HL-60 (cell line): Measurements from ENCODE around the gene TARM1.
A peak's percentile ranks its signal among the peaks of the same experiment; 100 is the strongest.
"Not testable (repeated sequence)": the region's sequence is repeated elsewhere in the genome, so short reads cannot be mapped to it uniquely, and the experiment has no call there.

ENCODE experiments used
- DNase-seq, 2 experiments: peaks; one replicate each; pipeline ENCODE4 v3.0.0-alpha.2; 2010 to 2020; ENCODE audit warnings: low read depth in 1 of 2, low spot score in 1 of 2
- H3K27ac ChIP-seq: fragments of 250-450 bp; sonication (Bioruptor Pico); replicated peaks from 2 replicates; pipeline ENCODE4 v1.5.1; 2020; ENCODE audit warnings: mild to moderate bottlenecking, moderate library complexity
- H3K27me3 ChIP-seq: fragments of 250-450 bp; sonication (Bioruptor Pico); 2 replicates; pipeline ENCODE4 v1.5.1; 2021; ENCODE audit warnings: mild to moderate bottlenecking, moderate library complexity; ENCODE audit not compliant: insufficient read depth, poor library complexity, severe bottlenecking
- H3K4me3 ChIP-seq: replicated peaks from 2 replicates; pipeline ENCODE4 v1.5.1; 2011; ENCODE audit warnings: mild to moderate bottlenecking, control low read depth, low read length; ENCODE audit not compliant: insufficient read depth
- CTCF ChIP-seq: IDR thresholded peaks from one replicate; pipeline ENCODE4 v1.5.1; 2011; ENCODE audit warnings: low read length, control low read depth, inconsistent platforms; ENCODE audit not compliant: insufficient read depth
- GABPA ChIP-seq: IDR thresholded peaks from 2 replicates; pipeline ENCODE4 v1.6.1; 2012; ENCODE audit warnings: low read depth
- POLR2AphosphoS5 ChIP-seq: IDR thresholded peaks from 2 replicates; pipeline ENCODE4 v1.6.1; 2012; ENCODE audit warnings: low read depth
- SPI1 ChIP-seq: IDR thresholded peaks from 2 replicates; pipeline ENCODE4 v1.6.1; 2012; ENCODE audit warnings: low read depth, mild to moderate bottlenecking, borderline replicate concordance
- TF ChIP-seq, protein P1 (sequence below): IDR thresholded peaks from 2 replicates; pipeline ENCODE4 v1.6.1; 2012; ENCODE audit warnings: low read depth; ENCODE audit not compliant: insufficient replicate concordance

The TARM1 gene

GRCh38 chr19:54102421-54103169, 21.4 kb upstream of the TARM1 start, which contains the start of gene NDUFA3:
TSS of gene NDUFA3 (plus strand) at chr19:54102855. CDS start at chr19:54102879, 24 bp downstream.
- TF ChIP-seq, protein P1, sequence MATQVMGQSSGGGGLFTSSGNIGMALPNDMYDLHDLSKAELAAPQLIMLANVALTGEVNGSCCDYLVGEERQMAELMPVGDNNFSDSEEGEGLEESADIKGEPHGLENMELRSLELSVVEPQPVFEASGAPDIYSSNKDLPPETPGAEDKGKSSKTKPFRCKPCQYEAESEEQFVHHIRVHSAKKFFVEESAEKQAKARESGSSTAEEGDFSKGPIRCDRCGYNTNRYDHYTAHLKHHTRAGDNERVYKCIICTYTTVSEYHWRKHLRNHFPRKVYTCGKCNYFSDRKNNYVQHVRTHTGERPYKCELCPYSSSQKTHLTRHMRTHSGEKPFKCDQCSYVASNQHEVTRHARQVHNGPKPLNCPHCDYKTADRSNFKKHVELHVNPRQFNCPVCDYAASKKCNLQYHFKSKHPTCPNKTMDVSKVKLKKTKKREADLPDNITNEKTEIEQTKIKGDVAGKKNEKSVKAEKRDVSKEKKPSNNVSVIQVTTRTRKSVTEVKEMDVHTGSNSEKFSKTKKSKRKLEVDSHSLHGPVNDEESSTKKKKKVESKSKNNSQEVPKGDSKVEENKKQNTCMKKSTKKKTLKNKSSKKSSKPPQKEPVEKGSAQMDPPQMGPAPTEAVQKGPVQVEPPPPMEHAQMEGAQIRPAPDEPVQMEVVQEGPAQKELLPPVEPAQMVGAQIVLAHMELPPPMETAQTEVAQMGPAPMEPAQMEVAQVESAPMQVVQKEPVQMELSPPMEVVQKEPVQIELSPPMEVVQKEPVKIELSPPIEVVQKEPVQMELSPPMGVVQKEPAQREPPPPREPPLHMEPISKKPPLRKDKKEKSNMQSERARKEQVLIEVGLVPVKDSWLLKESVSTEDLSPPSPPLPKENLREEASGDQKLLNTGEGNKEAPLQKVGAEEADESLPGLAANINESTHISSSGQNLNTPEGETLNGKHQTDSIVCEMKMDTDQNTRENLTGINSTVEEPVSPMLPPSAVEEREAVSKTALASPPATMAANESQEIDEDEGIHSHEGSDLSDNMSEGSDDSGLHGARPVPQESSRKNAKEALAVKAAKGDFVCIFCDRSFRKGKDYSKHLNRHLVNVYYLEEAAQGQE = peak; percentile 65
- TF ChIP-seq POLR2AphosphoS5 = peak; percentile 88
- TF ChIP-seq GABPA = no peak
- H3K27ac ChIP-seq = peak within 1 kb of the TSS; percentile 79
- peak; percentile 98 to 99 for DNase-seq
- H3K4me3 ChIP-seq = peak within 1 kb of the TSS; percentile 97
- H3K27me3 ChIP-seq = no peaks in the 10 kb centered on the region

DNA sequence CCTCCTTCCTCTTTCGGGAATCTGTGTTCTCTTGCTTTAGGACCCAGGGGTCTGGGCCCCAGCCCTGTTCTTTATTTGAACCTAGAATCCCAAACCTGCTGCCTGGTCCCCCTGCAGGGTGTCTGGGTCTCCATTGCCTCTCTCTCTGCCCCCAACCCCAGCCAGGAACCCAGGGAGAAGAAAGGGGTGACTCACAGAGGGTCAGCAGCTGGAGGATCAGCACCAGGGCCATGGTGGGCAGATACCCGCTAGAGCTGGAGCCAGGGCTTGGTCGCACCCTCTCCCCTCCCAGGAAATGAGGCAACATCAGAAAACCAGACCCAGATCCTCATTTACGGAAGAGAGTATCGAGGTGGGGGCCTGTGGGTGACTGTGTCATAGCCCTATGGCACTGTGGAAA, 19.4 kb upstream of the TARM1 start, which contains the start of gene OSCAR:
Gene OSCAR, minus strand, starts transcription at position 243 of the 400 bp plus-strand sequence. Its CDS starts 11 bp downstream, at position 232.
- peak in 1 of 2 experiments; percentile 90 for DNase-seq
- no peaks in the 10 kb centered on the region for H3K27me3 ChIP-seq
- peak within 1 kb of the TSS; percentile 78 for H3K27ac ChIP-seq
- peak; percentile 75; the same call in 1 of the 2 replicates for TF ChIP-seq POLR2AphosphoS5
- TF ChIP-seq CTCF = no peak
- TF ChIP-seq, protein P1 = no peak
- peak; percentile 81; the same call in 1 of the 2 replicates for TF ChIP-seq SPI1
- no peak for TF ChIP-seq GABPA
- peak within 1 kb of the TSS; percentile 49 for H3K4me3 ChIP-seq

DNA sequence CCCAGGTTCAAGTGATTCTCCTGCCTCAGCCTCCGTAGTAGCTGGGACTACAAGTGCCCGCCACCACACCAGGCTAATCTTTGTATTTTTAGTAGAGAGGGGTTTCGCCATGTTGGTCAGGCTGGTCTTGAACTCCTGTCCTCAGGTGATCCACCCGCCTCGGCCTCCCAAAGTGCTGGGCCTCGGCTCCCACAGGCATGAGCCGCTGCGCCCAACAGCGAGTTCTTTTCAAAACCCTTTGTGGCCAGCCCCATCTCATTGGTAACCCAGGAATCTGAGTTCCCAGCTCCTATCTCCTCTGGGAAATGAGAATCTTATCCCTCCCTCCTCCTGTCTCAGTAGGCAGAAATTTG, 18.7 kb upstream of the TARM1 start:
- peak overlapping the region; percentile 78 for H3K27ac ChIP-seq
- DNase-seq, H3K27me3 ChIP-seq: not testable (repeated sequence)
- H3K4me3 ChIP-seq = peak overlapping the region; percentile 49

GRCh38 chr19:54099190-54099902, 18.2 kb upstream of the TARM1 start:
- no peaks in the 10 kb centered on the region for H3K27me3 ChIP-seq
- H3K4me3 ChIP-seq = no peak overlapping the region
- TF ChIP-seq SPI1 (no peak), GABPA (no peak), CTCF (no peak), POLR2AphosphoS5 (no peak)
- TF ChIP-seq, protein P1 = no peak
- DNase-seq = no peak
- peak overlapping the region; percentile 78; the same call in 1 of the 2 replicates for H3K27ac ChIP-seq
